Measurements from ENCODE around the gene SLC25A18.

GRCh38 chr22:17598318-17598717 lies 35.0 kb downstream of the SLC25A18 start:
- TF ChIP-seq CTCF (IDR thresholded peaks at IDR 0.05) (no peak), POLR2A (IDR thresholded peaks at IDR 0.05) (no peak)

Measured in right lobe of liver (tissue), 4 donors.